ENCODE data around the gene AIMP1.

AIMP1 gene

GRCh38 chr4:106315968-106316772 lies at the start of gene AIMP1, which contains the start of gene TBCK:
TSS of gene AIMP1 (plus strand) at chr4:106316550. CDS start at chr4:106325010, 8,460 bp downstream.
TSS of gene TBCK (minus strand) at chr4:106316209. CDS start at chr4:106308960, 7,249 bp downstream.
- peak; percentile 88 to 90 for DNase-seq

- no peak for DNase-seq
These were observed 47.6 kb upstream of the AIMP1 start for GRCh38 chr4:106268786-106269185.

- DNase-seq = no peak
These were observed 46.6 kb upstream of the AIMP1 start for GRCh38 chr4:106269711-106270110.

DNA sequence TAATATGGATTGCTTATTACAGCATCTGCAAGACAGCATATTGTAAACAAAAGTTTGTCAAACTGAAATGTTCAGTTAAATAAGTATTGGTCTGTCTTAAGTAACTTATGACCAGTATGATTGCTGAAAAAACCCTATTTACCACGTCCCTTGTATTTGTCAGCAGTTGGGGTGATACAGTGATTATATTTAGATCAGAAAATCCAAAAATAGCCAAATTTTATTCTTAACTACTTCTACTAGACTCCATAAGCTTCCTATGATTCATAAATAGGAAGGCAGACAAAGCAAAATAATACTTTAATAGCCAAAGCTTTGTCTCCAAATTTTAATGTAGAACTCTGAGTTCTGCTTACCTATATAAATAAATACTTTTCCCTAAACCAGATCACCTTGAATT lies 45.6 kb upstream of the AIMP1 start:
- no peak for DNase-seq

GRCh38 chr4:106273831-106274230 lies 42.5 kb upstream of the AIMP1 start:
- DNase-seq = no peak

- no peak for DNase-seq
These were observed 39.1 kb upstream of the AIMP1 start for GRCh38 chr4:106277140-106277675.

DNA sequence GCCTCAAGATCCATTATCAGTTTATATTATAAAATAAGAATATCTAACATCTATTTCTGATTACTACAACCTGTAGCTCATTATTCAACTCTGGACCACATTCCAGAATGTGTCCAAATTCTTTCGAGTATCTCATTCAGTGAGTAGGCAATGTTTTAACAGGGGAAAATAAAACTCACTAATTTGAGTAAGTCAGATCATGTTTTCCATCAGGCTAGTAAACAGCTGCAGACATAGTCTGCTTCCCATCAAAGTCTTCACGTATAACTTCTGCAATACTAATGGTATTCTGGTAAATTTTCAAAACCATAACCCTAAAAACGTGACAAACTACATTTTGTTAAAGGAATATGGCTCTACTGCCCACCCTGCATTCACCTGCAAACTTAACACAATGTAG lies 32.1 kb upstream of the AIMP1 start:
- no peak for DNase-seq

- no peak for DNase-seq
These were observed 29.7 kb upstream of the AIMP1 start for GRCh38 chr4:106286611-106287010.

DNA sequence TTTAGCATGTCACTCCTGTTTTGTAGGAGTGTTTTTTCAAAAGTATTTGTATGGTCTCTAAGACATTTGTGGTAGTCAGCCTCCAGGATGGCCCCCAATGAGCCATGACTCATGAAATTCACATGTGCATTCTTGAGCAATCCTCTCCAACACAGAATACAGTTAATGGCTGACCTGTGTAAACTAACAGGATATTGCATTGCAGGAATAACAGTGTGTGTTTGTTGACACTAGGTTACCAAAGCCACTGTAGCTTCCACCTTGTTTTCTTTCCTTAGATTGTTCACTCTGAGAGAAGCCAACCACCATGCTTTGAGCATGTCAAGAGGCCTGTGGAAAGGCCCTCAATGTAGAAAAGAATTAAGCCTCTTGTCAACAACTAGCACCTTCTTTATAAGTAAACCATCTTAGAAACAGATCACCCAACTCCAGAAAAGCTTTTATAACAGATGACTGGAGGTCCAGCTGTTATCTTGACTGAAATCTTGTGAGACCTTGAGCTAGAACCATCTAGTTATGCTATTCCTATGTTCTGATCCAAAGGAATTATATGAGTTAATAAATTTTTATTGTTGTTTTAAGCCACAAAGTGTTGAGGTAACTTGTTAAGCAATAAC lies 28.9 kb upstream of the AIMP1 start:
- DNase-seq = no peak

GRCh38 chr4:106289737-106290136 lies 26.6 kb upstream of the AIMP1 start:
- DNase-seq = no peak

DNA sequence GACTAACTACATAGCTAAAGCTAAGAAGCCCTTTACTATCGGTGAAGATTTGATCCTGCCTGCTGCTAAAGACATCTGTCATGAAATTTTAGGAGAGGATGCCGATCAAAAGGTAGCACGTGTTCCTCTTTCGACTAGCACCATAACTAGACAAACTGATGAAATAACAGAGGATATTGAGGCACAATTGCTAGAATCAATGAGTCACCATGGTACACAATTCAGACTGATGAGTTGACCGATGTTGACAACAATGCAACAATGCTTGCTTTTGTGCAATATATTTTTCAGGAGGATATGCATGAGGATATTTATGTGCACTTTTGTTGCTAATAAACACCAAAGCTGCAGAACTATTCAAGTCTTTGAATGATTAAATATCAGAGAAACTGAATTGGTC lies 24.7 kb upstream of the AIMP1 start:
- no peak for DNase-seq

GRCh38 chr4:106294062-106294461 lies 22.3 kb upstream of the AIMP1 start:
- no peak for DNase-seq

DNA sequence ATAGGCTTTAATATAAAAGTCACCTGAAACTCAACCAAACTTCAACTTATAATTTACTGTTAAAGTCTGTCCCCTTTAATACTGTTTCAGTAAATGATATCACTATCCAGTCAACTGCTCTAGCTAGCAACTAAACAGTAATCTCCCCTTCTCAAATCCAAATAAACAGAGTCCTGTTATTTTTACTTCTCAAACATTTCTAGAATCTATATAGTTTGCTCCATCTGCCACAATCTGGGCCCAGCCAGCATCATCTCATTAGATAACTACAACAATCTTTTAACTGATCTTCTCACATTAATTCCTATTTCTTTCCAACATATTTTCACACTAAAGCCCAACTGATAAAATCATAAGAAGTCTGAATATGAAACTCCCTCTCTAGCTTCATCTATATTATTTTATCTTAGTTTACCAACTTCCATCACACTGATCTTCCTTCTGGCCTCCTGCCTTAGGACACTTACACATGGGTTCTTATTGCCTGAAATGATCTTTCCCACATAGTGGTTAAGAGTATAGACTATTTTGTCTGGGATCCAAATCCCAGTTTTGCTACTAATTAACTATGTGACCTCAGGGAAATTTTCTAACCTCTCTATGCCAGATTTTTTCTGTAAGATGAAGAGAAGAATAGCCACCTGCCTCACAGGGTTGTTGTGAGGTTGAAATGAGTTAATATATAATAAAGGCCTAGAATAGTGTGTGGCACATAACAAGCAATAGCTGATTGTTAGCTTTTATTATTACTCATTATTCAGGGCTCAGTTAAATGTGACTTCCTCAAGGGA lies 18.9 kb upstream of the AIMP1 start:
- no peak for DNase-seq

DNA sequence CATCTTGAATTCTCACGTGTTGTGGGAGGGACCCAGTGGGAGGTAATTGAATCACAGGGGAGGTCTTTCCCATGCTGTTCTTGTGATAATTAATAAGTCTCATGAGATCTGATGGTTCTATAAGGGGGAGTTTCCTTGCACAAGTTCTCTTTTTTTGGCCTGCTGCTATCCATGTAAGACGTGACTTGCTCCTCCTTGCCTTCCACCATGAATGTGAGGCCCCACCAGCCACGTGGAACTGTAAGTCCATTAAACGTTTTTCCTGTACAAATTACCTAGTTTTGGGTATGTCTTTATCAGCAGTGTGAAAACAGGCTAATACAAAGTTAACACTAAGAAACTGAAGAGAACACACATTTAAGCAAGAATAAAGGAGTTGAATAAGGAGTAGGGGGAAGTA lies 16.4 kb upstream of the AIMP1 start:
- no peak for DNase-seq

- DNase-seq = no peak
These were observed 14.8 kb upstream of the AIMP1 start for GRCh38 chr4:106301393-106302061.

GRCh38 chr4:106302062-106302438 lies 14.3 kb upstream of the AIMP1 start:
- no peak for DNase-seq

DNA sequence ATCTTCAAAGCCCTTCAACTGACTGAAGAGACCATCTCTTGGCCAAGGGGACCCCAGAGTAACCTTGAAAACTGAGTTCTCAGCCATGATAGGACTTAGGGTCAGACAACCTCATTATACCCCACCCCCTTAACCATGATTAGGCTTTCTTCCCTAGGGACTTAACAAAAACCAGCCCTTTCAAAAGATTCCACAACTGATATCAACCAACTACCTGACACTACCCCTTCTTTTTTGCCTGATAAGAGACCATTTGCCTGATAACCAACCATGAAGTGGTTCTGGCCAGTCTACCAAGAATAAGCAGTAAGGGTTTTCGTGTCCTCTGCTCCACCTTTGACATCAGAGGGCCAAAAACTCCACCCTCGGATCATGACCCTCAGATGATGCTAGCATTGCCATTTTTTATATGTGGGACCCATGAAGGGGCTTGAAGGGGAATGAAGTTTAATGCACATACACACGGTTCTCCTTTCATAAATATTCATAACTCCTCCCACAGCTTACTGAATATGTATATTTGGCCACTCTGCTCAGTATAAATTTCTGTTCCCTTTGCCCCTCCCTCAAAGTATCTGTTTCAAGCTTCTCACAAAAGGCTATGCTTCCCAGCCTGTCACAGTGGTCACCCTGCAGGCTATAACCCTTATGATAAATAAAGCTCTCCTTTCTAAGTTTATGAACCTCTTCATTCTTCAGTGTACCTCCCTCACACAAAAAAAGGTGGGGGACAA lies 12.6 kb upstream of the AIMP1 start:
- no peak for DNase-seq

GRCh38 chr4:106304632-106305031 lies 11.7 kb upstream of the AIMP1 start:
- no peak for DNase-seq

DNA sequence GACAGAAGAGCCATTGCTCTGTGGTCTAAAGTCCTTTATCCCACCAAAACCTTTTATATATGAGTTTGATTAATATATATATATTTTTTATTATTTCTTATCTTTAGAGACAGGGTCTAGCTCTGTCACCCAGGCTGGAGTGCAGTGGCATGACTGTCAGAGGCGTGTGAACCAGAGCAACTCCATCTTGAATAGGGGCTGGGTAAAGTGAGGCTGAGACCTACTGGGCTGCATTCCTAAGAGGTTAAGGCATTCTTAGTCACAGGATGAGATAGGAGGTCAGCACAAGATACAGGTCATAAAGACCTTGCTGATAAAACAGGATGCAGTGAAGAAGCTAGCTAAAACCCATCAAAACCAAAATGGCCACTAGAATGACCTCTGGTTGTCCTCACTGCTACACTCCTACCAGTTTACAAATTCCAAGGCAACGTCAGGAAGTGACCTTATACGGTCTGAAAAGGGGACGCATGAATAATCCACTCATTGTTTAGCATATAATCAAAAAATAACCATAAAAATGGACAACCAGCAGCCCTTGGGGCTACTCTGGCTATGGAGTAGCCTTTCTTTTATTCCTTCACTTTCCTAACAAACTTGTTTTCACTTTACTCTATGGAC lies 10.8 kb upstream of the AIMP1 start:
- no peak for DNase-seq

DNA sequence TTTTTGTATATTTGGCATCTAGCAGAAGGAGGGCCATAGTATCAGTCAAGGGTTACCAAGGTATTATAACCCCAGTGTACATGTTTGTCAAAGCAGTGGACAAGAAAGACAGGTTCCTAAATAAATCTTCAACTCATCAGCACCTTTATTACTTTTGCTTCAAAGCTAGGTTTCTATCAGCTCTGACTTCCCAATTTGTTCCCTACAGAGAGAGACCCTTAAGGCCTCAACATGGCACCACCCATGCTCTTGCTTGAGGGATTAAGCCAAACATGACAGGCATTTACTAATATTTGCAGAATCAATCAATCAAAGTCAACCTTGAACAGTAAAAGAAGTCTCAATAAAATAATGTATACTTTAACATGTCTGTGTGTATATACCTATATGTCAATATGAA lies 9.8 kb upstream of the AIMP1 start:
- no peak for DNase-seq

DNA sequence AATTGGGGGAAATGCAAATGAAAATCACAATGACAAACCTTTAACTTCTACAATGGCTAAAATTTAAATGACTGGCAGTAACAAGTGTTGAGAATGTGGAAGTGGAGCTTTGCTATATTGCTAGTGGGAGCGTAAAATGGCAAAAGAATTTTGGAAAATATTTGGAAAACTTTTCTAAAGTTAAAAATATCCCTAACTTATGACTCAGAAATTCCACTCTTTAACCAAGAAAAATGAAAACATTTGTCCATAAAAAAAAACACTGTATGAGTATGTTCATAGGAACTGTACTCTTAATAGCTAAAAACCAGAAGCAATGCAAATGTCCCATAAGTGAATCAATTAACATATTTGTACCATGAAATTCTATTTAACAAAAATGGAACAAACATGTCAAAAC lies 4.0 kb upstream of the AIMP1 start:
- no peak for DNase-seq

All from NCI-H446 (cell line).